ENCODE results near the gene SMCO4.

GRCh38 chr11:93548679-93549319 lies 5.6 kb upstream of the SMCO4 start:
- TF ChIP-seq BHLHE40 (IDR thresholded peaks at IDR 0.05; ENCODE audit: borderline replicate concordance): no peak
- no peak for TF ChIP-seq FOXM1 (IDR thresholded peaks at IDR 0.05; ENCODE audit: borderline replicate concordance)
- TF ChIP-seq L3MBTL2 (conservative IDR thresholded peaks at IDR 0.05): no peak
- TF ChIP-seq NFRKB (IDR thresholded peaks at IDR 0.05): no peak
- no peak for TF ChIP-seq TARDBP (IDR thresholded peaks at IDR 0.05)
- no peak for TF ChIP-seq FOXK2 (IDR thresholded peaks at IDR 0.05)
- TF ChIP-seq PKNOX1 (IDR thresholded peaks at IDR 0.05): no peak
- no peak for TF ChIP-seq ELF4 (IDR thresholded peaks at IDR 0.05)

Data from HEK293T (cell line).